Measurements from ENCODE around the gene TRAPPC2. TPM values are rescaled to one million over a fixed set of nuclear protein-coding genes. Genes with fewer than 3 reads are reported as not detected.

The TRAPPC2 gene
- total RNA-seq, 1 donor = 28.1 TPM

GRCh38 chrX:13716905-13717304, 17.5 kb downstream of the TRAPPC2 start:
- no peak for DNase-seq (ENCODE audit: low read depth)
- TF ChIP-seq CTCF (IDR thresholded peaks at IDR 0.05; ENCODE audit: insufficient read depth, low read depth, low read length) = no peak
- no peak overlapping the region for H3K4me3 ChIP-seq (ENCODE audit: low read depth, low read length)

- no peak for DNase-seq (ENCODE audit: low read depth)
- TF ChIP-seq CTCF (IDR thresholded peaks at IDR 0.05; ENCODE audit: insufficient read depth, low read depth, low read length) = no peak
- H3K4me3 ChIP-seq (ENCODE audit: low read depth, low read length) = no peak overlapping the region
Measured at GRCh38 chrX:13716455-13716854, 18.0 kb downstream of the TRAPPC2 start.

GRCh38 chrX:13711141-13711540, 23.3 kb downstream of the TRAPPC2 start:
- TF ChIP-seq CTCF (IDR thresholded peaks at IDR 0.05; ENCODE audit: insufficient read depth, low read depth, low read length) = no peak
- no peak overlapping the region for H3K4me3 ChIP-seq (ENCODE audit: low read depth, low read length)
- no peak for DNase-seq (ENCODE audit: low read depth)

GRCh38 chrX:13703589-13703988, 30.8 kb downstream of the TRAPPC2 start:
- no peak for DNase-seq (ENCODE audit: low read depth)
- H3K4me3 ChIP-seq (ENCODE audit: low read depth, low read length) = no peak overlapping the region
- TF ChIP-seq CTCF (IDR thresholded peaks at IDR 0.05; ENCODE audit: insufficient read depth, low read depth, low read length) = no peak

GRCh38 chrX:13703135-13703534, 31.3 kb downstream of the TRAPPC2 start:
- DNase-seq (ENCODE audit: low read depth) = no peak
- no peak for TF ChIP-seq CTCF (IDR thresholded peaks at IDR 0.05; ENCODE audit: insufficient read depth, low read depth, low read length)
- H3K4me3 ChIP-seq (ENCODE audit: low read depth, low read length) = no peak overlapping the region

GRCh38 chrX:13702111-13702789, 32.2 kb downstream of the TRAPPC2 start:
- H3K4me3 ChIP-seq (ENCODE audit: low read depth, low read length) = no peak overlapping the region
- DNase-seq (ENCODE audit: low read depth) = no peak
- TF ChIP-seq CTCF (IDR thresholded peaks at IDR 0.05; ENCODE audit: insufficient read depth, low read depth, low read length) = no peak

- no peak for TF ChIP-seq CTCF (IDR thresholded peaks at IDR 0.05; ENCODE audit: insufficient read depth, low read depth, low read length)
- no peak for DNase-seq (ENCODE audit: low read depth)
- H3K4me3 ChIP-seq (ENCODE audit: low read depth, low read length) = no peak overlapping the region
Measured at GRCh38 chrX:13700380-13700779, 34.0 kb downstream of the TRAPPC2 start.

Data from fibroblast of villous mesenchyme (primary cell).